Stimulated activated CD4-positive, alpha-beta T cell treated with anti-CD3 and anti-CD28 coated beads, Interleukin-15, amount 100 ng/mL, for 1 hour (primary cell): ENCODE results near the gene CCN5.

Source experiments
- DNase-seq, 2 donors: peaks; one replicate each; pipeline ENCODE4 v3.0.0-alpha.2; 2020; ENCODE audit warnings: low read depth in 1 of 2, low spot score in 1 of 2

The CCN5 gene

GRCh38 chr20:44715499-44716308, 535 bp downstream of the CCN5 start:
- DNase-seq = no peak

GRCh38 chr20:44716309-44717106, 1.3 kb downstream of the CCN5 start:
- no peak for DNase-seq

GRCh38 chr20:44717986-44718385, 2.8 kb downstream of the CCN5 start:
- no peak for DNase-seq

- no peak for DNase-seq
These were observed 4.7 kb downstream of the CCN5 start for GRCh38 chr20:44719841-44720240.

- DNase-seq = no peak
These were observed 5.4 kb downstream of the CCN5 start for GRCh38 chr20:44720621-44720996.

- no peak for DNase-seq
These were observed 6.0 kb downstream of the CCN5 start for GRCh38 chr20:44720997-44721784.

- no peak for DNase-seq
These were observed 6.6 kb downstream of the CCN5 start for GRCh38 chr20:44721785-44722054.

- DNase-seq = no peak
These were observed 7.8 kb downstream of the CCN5 start for GRCh38 chr20:44722990-44723389.

GRCh38 chr20:44723391-44723790, 8.2 kb downstream of the CCN5 start:
- DNase-seq = no peak

GRCh38 chr20:44723798-44724362, 8.7 kb downstream of the CCN5 start:
- no peak for DNase-seq

GRCh38 chr20:44724423-44725091, 9.4 kb downstream of the CCN5 start:
- DNase-seq = no peak

- no peak for DNase-seq
These were observed 10.7 kb downstream of the CCN5 start for GRCh38 chr20:44725837-44726236.

- DNase-seq = no peak
These were observed 11.9 kb downstream of the CCN5 start for GRCh38 chr20:44727039-44727438.

- DNase-seq = no peak
These were observed 12.5 kb downstream of the CCN5 start for GRCh38 chr20:44727651-44728050.

- DNase-seq = no peak
These were observed 13.8 kb downstream of the CCN5 start for GRCh38 chr20:44728801-44729443.

GRCh38 chr20:44730441-44730840, 15.3 kb downstream of the CCN5 start:
- no peak for DNase-seq

GRCh38 chr20:44731657-44732056, 16.5 kb downstream of the CCN5 start:
- DNase-seq = no peak

- no peak for DNase-seq
These were observed 17.2 kb downstream of the CCN5 start for GRCh38 chr20:44732327-44732726.

- DNase-seq = peak in 1 of 2 donors; percentile 38
These were observed 18.3 kb downstream of the CCN5 start for GRCh38 chr20:44733341-44734069.

GRCh38 chr20:44734938-44735337, 19.8 kb downstream of the CCN5 start:
- DNase-seq = no peak
